Coronary artery (tissue), 2 donors: ENCODE results near the gene TM4SF4.

Experiments used
- DNase-seq: peaks from one replicate; pipeline ENCODE4 v3.0.0-alpha.2; 2017; ENCODE audit warnings: low spot score
- H3K27ac ChIP-seq, 2 donors: fragments of 200-600 bp; sonication (generic); one replicate each; pipeline ENCODE4 v1.5.1; 2016 to 2019
- H3K4me3 ChIP-seq: fragments of 200-600 bp; sonication (generic); 2 replicates; pipeline ENCODE4 v1.5.1; 2016; ENCODE audit warnings: mild to moderate bottlenecking, moderate library complexity
- TF ChIP-seq, protein P1 (sequence below): fragments of 200-600 bp; sonication (generic); IDR thresholded peaks from one replicate; pipeline ENCODE4 v1.5.1; 2019; ENCODE audit warnings: antibody characterized with exemption

The TM4SF4 gene

DNA sequence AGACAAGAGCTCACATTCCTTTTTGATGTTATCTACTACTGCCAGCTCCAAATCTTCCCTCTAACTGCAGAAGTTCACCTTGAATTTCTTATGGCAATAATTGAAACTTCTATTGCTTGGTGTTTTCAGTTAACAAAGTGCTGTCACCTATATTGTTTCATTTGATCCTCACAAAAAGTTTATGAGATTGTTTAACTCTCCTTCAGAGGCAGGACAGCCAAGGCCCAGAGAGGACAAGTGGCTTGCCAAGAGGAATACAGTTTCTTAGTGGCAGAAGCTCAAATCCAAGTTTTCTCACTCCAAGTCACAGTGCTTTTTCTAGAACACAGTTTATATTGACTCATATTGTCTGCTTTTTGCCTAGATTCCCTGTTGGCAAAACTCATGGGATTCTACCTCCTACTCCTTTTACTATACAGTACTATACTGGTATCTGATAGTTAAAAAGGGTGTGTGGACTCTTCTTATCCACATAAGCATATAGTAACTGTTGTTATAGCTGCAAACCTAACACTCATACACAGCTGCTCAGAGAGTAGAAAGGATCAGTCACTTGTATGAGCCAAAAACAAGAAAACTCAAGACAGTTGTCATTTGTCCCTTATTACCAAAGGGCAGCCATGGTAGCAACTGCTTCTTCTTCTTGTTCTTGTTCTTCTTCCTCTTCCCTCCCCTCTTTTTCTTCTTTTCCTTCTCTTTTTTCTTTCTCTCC, 15.9 kb downstream of the TM4SF4 start:
- Histone ChIP-seq H3K27ac (no peak overlapping the region), H3K4me3 (no peak overlapping the region)
- TF ChIP-seq, protein P1, sequence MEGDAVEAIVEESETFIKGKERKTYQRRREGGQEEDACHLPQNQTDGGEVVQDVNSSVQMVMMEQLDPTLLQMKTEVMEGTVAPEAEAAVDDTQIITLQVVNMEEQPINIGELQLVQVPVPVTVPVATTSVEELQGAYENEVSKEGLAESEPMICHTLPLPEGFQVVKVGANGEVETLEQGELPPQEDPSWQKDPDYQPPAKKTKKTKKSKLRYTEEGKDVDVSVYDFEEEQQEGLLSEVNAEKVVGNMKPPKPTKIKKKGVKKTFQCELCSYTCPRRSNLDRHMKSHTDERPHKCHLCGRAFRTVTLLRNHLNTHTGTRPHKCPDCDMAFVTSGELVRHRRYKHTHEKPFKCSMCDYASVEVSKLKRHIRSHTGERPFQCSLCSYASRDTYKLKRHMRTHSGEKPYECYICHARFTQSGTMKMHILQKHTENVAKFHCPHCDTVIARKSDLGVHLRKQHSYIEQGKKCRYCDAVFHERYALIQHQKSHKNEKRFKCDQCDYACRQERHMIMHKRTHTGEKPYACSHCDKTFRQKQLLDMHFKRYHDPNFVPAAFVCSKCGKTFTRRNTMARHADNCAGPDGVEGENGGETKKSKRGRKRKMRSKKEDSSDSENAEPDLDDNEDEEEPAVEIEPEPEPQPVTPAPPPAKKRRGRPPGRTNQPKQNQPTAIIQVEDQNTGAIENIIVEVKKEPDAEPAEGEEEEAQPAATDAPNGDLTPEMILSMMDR: no peak
- DNase-seq: no peak

DNA sequence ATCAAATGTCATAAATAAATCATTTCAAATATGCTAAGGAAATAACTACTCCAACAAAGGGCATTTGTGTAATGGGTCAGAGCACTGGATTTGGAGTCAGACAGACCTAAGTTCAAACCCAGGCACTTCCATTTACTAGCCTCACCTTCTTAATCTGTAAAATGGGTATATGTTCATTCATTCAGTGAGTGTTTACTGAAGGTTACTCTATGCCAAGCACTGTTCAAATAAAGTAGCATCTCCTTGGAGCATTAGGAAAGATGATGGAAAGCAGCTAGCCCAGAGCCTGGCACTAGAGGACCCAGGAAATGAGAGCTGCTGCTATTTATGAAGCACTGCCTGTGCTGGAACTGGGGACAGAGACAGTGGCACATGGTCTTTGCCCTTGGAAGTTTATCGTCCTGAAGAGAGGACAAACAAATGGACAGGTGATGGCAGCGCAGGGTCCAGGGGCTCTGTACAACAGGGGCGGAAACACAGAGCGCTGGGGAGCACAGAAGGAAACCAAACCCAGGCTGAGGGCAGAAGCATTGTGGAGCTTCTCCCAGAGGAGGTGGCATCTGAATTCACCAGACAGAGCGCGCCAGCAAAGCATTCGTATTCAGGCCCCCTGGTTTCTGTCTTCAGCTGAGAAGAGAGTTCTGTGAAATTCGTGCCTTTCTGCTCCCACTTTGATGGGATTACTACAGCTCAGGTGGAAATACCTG, 19.0 kb downstream of the TM4SF4 start:
- no peak for DNase-seq
- H3K4me3 ChIP-seq: no peak overlapping the region
- no peak overlapping the region for H3K27ac ChIP-seq
- TF ChIP-seq, protein P1: no peak

DNA sequence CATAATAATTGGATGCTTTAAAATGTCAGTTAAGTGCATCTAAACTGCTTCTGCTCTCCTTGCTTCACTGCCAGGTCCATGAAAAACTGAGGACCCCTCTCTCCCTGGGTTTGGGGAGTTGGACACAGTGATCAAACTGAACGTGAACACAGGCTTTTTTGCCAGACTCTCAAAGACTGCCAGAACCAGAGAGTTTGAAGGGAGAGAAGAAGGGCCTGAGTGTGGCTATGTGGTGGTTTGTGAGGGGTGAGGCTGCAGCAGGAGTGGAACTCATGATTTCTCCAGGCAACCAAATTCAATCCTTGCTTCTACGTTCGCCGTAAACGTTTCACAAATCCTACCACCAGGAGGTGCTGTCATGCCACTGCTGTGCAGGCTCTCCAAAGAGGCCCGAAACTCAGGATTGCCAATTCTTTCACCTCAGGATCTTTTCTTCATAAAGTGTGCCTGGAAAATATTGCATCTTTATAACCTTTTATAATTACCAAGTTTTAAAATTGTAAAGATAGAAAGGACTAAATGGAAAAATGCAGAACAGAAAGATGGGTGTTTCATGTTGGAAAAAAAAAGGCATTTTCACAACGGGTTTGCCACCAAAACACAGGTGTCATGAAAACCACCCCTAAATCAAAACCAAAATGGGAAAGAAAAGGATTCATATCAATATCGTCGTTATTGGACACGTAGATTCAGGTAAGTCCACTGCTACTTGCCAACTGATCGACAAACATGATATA, 19.7 kb downstream of the TM4SF4 start:
- no peak overlapping the region for H3K27ac ChIP-seq
- TF ChIP-seq, protein P1: peak; percentile 84
- no peak for DNase-seq
- H3K4me3 ChIP-seq: no peak overlapping the region

DNA sequence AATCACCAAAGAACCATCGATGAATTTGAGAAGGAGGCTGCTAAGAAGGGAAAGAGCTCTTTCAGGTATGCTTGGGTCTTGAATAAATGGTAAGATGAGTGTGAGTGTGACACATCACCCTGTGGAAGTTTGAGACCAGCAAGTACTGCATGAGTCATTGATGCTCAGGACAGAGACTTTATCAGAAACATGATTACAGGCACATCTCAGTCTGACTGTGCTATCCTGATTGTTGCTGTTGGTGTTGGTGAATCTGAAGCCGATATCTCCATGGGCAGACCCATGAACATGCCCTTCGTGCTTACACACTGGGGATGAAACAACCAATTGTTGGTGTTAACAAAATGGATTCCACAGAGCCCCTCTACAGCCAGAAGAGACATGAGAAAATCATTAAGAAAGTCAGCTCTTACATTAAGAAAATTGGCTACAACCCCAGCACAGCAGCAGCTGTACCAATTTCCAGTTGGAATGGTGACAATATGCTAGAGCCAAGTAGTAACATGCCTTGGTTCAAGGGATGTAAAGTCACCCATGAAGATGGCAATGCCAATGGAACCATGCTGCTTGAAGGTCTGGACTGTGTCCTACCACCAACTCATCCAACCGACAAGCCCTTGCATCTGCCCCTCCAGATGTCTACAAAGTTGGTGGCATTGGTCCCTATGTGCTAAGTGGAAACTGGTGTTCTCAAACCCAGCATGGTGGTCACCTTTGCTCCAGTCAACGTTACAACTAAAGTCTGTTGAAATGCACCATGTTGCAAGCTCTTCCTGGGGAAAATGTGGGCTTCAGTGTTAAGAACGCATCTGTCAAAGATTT, 20.5 kb downstream of the TM4SF4 start:
- Histone ChIP-seq H3K4me3 (no peak overlapping the region), H3K27ac (no peak overlapping the region)
- DNase-seq: no peak
- TF ChIP-seq, protein P1: no peak

DNA sequence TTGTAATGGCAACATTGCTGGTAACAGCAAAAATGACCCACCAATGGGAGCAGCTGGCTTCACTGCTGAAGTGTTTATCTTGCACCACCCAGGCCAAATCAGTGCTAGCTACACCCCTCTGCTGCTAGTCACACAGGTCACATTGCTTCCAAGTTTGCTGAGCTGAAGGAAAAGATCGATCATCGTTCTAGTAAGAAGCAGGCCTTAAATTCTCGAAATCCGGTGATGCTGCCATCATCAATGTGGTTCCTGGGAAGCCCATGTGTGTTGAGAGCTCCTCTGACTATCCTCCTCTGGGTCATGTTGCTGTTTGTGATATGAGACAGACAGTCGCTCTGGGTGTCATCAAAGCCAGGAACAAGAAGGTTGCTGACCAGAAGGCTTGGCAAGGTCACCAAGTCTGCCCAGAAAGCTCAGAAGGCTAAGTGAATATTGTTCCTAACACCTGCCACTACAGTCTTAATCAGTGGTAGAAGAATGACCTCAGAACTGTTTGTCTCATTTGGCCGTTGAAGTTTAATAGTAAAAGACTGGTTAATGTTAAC, 21.2 kb downstream of the TM4SF4 start:
- TF ChIP-seq, protein P1: no peak
- Histone ChIP-seq H3K4me3 (no peak overlapping the region), H3K27ac (no peak overlapping the region)
- no peak for DNase-seq

DNA sequence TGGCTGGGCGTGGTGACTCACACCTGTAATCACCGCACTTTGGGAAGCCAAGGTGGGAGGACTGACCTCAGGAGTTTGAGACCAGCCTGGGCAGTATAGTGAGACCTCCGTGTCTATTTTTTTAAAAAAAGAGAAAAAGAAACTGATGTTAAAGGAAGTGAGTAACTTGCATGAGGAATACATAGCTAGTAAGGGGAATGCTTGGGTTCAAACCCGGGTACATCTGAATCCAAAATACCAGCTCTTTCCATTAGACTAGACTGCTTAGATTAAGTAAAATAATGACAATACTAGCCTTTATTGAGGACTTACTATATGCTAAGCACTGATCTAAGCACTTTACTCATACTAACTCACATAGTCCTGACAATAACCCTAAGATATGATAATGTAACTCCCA, 22.4 kb downstream of the TM4SF4 start:
- TF ChIP-seq, protein P1: no peak
- no peak for DNase-seq
- Histone ChIP-seq H3K4me3 (no peak overlapping the region), H3K27ac (no peak overlapping the region)
